H54 (cell line): ENCODE data around the gene KIF25.

Experiments used
- DNase-seq: peaks from one replicate; pipeline ENCODE4 v3.0.0; 2011; ENCODE audit warnings: low spot score, mixed read lengths; ENCODE audit not compliant: insufficient read length
- FAIRE-seq: peaks from 3 replicates; lab custom pipeline; 2011; peaks lifted over from hg19 to GRCh38; lab: Jason Lieb, UNC
- POLR2A ChIP-seq: IDR thresholded peaks from 2 replicates; pipeline ENCODE4 v1.6.1; 2011; ENCODE audit warnings: low read depth, mild to moderate bottlenecking, low read length

The KIF25 gene

DNA sequence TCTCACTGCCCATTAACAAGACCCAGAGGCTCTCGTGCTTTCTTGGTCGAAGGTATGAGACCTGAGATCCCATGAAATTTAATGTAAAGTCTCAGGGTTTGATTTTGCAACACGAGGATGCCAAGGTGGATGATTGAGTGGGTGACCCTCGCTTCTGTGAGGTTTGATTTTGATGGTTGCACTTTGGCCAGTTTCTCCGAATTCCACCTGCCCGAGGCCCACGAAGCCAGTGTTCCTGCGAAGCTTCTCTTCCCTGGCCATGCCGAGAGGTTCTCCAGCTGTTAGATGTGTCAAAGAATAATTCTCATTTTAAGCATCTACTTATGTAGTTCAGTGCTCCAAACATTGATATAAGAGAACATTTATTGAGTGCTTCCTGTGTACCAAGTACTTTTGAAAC is at the start of gene KIF25:
KIF25 (plus strand) TSS at position 30 of the 400 bp plus-strand sequence. CDS start 31,915 bp downstream, outside the sequence.
- FAIRE-seq (no peak), DNase-seq (no peak)
- TF ChIP-seq POLR2A = no peak

DNA sequence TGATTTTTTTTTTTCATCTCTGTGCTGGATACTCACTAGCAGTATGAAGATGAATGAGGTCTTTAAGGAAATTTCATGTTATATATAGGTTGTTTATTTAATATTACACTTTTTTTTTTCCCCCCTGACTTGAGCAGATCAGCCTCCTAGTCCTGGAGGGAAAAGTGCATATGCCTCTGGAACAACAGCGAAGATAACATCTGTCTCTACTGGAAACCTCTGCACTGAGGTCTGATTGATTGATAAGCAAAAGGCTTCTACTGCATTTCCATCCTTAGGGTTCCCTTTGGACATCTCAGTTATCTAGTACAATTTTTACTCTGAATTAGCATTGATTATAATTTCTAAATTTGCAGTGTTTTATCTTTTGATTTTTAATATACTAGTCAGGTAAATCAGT is 49.8 kb upstream of the KIF25 start:
- FAIRE-seq (no peak), DNase-seq (no peak)
- no peak for TF ChIP-seq POLR2A

DNA sequence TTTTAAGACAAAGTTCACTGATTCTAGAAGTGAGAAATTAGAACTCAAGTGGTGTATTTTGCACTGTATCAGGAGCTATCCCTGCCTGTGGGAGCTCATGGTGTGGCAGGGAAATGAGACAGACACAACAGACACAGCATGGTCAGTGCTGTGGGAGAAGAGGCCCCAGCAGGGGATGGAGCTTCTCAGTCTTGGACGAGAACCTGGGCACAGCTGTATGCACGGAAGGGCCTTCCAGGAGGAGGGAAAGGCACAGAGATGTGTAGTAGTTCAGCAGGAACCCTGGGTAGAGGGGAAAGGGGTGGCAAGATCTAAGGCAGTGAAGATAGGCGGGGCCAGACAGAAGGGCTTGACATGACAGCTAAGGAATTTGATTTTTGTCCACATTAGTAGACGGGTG is 48.8 kb upstream of the KIF25 start:
- TF ChIP-seq POLR2A = no peak
- DNase-seq = no peak
- no peak for FAIRE-seq

DNA sequence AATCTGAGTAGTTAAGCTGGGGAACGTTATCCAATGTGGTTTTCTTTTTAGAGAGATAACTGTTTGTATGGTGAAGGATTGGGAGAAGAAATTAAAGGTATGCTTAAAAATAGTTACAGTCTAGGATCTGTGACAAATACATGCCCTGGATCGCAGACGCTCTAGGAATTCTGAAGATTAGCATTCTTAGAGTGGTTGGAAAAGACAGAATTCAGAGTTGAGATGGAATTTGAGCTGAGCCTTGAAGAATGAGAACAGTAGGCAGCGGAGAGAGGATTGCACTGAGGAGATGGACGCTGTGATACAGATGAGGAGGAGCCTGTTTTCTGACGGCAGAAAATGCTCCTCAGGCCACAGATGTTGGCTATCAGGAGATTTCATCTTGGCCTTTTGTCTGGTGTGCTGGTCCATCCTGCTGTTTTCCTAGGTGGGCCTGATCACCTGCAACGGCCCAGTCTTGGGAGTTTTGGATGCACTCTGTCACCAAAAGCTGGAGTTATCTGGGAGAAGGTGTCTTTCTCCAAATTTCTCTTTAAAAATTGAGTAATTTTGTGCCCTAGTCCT is 48.3 kb upstream of the KIF25 start:
- FAIRE-seq = no peak
- DNase-seq = no peak
- no peak for TF ChIP-seq POLR2A

DNA sequence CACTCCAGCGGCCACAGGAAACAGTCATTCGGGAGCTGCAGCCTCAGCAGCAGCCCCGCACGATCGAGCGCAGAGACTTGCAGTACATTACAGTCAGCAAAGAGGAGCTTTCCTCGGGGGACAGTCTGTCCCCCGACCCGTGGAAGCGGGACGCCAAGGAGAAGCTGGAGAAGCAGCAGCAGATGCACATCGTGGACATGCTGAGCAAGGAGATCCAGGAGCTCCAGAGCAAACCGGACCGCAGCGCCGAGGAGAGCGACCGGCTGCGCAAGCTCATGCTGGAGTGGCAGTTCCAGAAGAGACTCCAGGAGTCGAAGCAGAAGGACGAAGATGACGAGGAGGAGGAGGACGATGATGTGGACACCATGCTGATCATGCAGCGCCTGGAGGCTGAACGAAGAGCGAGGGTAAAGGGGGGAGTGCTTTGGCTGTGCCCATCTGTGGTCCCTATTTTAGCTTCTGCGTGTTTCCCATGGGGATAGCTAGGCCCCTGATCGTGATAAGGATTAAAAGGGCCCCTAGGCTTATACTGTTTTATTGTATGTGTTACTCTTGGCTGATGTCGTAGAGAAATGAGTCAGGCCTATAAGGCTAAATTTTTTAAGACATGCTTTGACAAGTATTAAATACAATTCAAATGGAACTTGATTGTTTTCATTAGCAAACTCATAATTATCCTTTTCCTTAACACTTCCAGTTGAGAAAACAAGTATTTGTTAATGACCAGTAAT is 45.5 kb upstream of the KIF25 start:
- TF ChIP-seq POLR2A = no peak
- no peak for FAIRE-seq
- no peak for DNase-seq

- DNase-seq = no peak
- FAIRE-seq = no peak
- no peak for TF ChIP-seq POLR2A
These were observed 45.0 kb upstream of the KIF25 start for GRCh38 chr6:167952512-167952859.

- TF ChIP-seq POLR2A = no peak
- DNase-seq = no peak
- FAIRE-seq = no peak
These were observed 43.9 kb upstream of the KIF25 start for GRCh38 chr6:167953551-167953950.

DNA sequence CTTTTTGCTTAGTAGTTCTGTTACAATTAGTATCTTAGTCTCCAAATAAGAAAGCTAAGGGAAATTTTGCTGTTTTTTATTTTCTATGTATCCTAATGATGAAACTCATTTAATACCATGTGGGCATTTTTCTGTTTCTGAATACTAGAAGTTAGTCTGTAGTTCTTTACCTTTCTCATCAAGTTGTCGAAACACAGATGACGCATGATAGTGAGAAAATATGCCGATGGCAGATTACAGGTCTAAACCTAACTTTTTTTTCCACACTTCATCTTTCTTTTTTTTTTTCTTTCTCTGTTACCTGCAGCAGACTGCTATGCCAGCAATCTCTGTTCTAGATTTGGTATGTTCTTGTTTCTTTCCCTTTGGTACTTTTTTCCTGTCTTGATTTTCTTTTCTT is 43.3 kb upstream of the KIF25 start:
- DNase-seq (no peak), FAIRE-seq (no peak)
- TF ChIP-seq POLR2A = no peak

DNA sequence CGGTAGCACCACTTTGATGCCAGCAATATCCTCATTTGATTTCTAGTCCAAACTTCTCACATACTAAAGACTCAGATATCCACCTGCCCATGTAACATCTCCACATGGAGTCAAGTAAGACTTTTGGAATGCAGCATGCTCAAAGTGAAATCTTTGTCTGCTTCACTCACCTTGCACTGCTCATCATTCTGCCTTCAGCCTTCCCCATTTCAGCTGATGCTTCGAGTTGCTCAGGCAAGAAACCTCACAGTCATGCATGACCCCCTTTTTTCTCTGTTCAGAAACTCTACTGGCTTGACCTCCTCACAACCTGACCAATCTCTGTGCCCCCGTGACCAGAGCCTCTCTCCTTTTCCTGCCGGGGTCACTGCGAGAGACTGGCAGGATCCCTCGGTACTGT is 41.0 kb upstream of the KIF25 start:
- no peak for TF ChIP-seq POLR2A
- FAIRE-seq (no peak), DNase-seq (no peak)

DNA sequence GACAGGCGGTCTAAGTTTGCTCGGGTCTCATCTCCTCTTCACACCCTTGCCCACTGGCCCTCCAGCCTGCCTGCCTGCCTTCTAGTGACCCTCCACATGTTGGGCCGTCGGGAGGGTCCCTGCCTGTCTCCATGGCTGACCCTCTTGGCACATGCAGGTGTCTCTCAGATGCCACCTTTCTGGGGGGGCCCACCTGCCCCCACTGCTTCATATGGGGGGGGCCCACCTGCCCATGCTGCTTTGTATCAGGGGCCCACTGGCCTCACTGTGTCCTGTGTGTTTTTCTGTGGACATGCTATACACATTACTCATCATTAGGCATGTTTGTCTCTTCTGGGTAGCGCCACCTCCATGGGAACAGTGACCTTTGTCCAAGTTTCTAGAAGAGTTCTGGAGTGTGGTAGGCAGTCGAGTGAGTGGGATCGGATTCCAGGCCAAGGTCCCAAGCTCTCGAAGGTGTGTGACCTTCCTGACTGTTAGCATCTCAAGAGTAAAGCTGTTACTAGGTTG is 40.4 kb upstream of the KIF25 start:
- no peak for TF ChIP-seq POLR2A
- FAIRE-seq (no peak), DNase-seq (no peak)

DNA sequence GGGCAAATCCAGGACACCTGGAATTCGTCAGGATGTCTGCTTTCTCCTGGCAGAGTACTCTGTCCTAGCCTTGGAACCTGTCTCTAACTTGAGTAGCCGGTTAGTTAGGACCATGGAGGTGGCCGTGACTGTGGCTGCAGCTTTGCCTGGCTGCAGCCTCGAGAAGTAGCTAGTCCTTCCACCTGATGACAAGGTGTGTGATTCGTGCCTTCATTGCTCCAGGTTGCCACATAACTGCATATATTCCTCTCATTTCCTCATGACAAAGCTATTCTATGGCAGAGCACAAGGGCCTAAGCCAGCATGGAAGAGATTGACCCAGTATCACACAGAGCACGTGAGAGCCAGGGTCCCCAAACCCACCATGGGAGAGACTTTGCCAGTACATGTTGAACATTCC is 39.8 kb upstream of the KIF25 start:
- TF ChIP-seq POLR2A = no peak
- DNase-seq (no peak), FAIRE-seq (no peak)

- TF ChIP-seq POLR2A = no peak
- no peak for DNase-seq
- no peak for FAIRE-seq
These were observed 36.9 kb upstream of the KIF25 start for GRCh38 chr6:167960579-167960978.

GRCh38 chr6:167962711-167963110 is 34.8 kb upstream of the KIF25 start:
- DNase-seq (no peak), FAIRE-seq (no peak)
- no peak for TF ChIP-seq POLR2A

DNA sequence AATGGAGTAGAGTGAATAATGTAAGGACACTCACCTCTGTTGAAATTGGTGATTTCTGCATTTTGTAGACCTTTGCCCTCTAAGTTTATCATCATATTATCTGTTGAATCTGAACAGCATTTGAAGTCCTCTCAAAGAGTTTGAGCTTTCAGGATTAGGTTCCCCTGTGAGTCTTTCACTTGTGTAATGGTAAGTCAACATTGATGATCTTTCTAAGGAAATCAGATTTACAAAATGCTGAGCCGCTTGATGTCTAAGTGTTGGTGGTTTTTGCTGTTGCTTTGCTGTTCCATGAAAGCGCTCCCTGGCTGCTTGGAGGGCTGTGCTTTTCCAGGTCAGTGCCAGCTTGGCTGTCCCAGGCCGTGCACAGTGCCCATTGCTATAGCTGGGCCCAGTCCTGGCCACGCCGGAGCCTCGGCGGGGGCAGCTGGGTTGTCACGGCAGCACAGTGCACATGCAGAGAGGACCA is 33.8 kb upstream of the KIF25 start:
- no peak for TF ChIP-seq POLR2A
- FAIRE-seq (no peak), DNase-seq (no peak)
